A172 (cell line): ENCODE measurements around the gene PUSL1. TPM values are rescaled to one million over a fixed set of nuclear protein-coding genes. Genes with fewer than 3 reads are reported as not detected.
A peak's percentile ranks its signal among the peaks of the same experiment; 100 is the strongest.

Source experiments
- DNase-seq: peaks from one replicate; pipeline ENCODE4 v3.0.0-alpha.2; 2015; ENCODE audit warnings: low spot score
- total RNA-seq: library from RNA; depleted of rRNA; stranded (reverse); fragments of >200 nt; shearing (Covaris generic); gene quantifications from 2 replicates; pipeline ENCODE4 v1.2.3, GENCODE V29; 2014

Gene PUSL1
- total RNA-seq, 1 experiment from 2014 or later: 15.6 TPM

GRCh38 chr1:1294250-1294890, 14.0 kb upstream of the PUSL1 start:
- DNase-seq: no peak

- DNase-seq: no peak
These were observed 13.1 kb upstream of the PUSL1 start for GRCh38 chr1:1295154-1295923.

- no peak for DNase-seq
These were observed 12.0 kb upstream of the PUSL1 start for GRCh38 chr1:1296070-1297061.

DNA sequence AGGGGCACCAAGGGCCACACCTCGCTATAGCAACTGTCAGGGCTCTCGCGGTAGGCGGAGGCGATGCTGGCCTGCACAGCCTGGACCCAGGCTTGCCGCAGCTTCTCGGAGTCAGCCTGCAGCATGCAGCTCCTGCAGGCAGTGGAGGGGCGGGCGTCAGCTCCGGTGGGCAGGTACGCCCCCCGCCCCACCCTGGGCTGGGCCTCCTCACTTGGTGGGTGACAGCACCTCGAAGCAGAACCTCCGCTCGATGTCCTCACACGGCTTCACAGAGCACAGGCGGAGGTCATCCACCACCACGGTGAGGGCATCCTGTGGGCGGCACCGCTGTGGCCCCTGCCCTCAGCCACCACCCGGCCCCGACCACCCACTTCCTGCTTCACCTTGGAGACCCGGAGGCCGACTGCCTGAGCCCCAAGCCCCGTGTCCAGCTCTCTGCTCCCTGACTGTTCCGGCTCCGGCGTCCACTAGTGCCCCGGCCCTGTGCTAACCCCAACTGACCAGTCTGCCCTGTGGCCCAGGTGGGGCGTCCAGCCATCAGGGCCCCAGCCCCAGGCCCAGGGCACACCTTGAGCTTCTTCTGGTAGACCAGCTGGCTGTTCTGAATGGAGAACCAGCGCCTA, 10.5 kb upstream of the PUSL1 start:
- no peak for DNase-seq

DNA sequence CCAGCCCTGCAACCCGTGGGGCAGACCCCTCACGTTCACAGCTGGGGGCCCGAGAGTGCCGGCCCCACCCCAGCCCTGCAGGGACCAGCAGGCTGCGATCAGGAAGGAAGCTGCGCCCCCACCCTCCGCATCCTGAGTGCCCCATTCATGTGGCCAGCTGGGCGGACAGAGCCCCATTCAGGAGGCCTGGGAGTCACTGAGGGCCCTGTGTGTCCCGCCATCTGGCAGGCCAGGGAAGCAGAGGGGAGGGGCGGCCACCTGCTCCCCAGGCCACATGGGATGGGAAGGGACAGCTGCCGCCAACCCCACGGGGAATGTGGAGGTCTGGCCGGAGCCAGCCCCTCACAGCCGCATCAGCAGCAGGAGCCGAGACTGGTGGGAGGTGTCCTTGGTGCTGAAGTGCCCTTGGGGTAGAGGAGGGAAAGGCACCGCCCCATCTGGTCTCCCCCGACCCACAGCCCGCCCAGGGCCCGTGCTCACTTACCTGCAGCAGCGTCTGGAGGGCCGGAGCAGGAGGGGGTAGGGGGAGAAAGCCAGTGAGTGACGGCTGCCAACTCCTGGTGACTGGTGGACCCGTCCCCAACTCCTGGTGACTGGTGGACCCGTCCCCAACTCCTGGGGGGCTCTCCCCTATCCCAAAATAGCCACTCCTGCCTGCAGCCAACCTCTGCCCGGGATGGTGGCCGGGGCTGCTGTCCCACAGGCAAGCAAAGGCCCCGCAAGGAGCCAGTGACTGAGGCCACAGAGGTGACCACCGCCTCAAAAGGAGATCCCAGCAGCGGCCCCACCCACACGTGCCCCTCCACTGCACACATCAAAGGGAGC, 9.3 kb upstream of the PUSL1 start:
- no peak for DNase-seq

GRCh38 chr1:1299686-1300351, 8.6 kb upstream of the PUSL1 start:
- DNase-seq: no peak

GRCh38 chr1:1300352-1300739, 8.1 kb upstream of the PUSL1 start:
- DNase-seq: no peak

DNA sequence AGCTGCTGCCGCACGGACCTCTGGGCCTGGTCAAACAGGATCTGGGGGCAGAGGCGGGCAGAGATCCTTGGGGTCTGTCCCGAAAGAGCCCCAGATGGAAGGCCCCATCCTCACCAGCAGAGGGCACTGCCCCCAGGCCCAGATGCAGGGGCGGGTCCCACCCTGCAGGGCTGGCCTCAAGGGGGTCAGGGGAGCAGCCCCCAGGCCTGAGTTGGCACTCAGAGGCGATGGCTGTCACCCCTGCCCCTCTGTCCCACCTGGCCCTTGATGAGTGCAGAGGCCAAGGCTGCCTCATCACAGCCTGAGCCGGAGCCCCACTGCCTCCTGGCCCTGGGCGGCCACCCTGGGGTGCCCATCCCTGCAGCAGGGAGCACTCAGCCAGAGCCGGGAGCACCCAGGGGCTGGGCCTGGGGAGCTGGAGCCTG, 6.4 kb upstream of the PUSL1 start:
- DNase-seq: no peak

- no peak for DNase-seq
These were observed 5.4 kb upstream of the PUSL1 start for GRCh38 chr1:1302951-1303509.

- DNase-seq: no peak
These were observed 4.7 kb upstream of the PUSL1 start for GRCh38 chr1:1303736-1304135.

DNA sequence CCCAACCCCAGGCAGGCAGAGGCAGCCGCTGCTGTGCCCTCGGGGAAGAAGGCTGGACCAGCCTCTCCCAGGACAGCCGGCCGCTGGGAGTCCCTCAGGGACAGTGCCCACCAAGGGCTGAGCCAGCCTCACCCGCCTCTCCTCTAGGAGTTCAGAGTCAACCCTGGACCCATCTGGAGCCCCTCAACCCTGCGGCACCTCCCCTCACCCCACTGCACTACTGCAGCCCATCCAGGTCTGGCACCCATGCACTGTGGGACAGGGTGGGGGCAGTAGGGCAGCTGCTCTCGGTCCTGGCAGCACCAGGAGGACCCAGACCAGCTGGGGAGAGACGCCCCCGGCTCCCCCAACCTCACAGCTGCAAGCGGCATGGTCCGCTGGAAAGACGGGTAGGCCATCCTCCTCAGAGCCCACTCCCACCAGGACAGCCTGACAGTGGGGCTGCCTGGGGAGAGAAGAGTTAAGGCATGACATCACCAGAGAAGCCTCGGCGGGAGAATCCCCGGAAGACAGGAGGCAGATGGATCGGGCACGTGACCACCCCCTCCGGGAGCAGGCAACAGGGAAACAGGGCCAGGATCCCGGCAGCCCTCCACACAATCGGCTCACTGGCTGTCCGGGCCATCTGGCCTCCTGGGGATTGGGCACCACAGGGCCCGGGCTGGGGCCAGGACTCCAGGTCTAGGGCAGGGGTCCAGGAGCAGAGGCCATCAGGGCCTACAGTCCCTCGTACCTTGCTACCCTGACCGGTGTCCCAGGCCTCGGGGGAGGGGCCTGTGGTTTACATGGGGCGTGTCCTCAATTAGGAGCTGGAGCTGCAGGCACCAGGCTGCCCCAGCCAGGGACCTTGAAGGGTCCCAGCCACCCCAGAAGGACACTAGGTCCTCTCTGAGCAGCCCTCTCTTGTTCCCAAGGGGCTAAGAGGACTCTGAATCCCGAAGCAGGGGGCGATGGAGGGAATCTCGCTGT, 3.8 kb upstream of the PUSL1 start:
- peak; percentile 67 for DNase-seq

DNA sequence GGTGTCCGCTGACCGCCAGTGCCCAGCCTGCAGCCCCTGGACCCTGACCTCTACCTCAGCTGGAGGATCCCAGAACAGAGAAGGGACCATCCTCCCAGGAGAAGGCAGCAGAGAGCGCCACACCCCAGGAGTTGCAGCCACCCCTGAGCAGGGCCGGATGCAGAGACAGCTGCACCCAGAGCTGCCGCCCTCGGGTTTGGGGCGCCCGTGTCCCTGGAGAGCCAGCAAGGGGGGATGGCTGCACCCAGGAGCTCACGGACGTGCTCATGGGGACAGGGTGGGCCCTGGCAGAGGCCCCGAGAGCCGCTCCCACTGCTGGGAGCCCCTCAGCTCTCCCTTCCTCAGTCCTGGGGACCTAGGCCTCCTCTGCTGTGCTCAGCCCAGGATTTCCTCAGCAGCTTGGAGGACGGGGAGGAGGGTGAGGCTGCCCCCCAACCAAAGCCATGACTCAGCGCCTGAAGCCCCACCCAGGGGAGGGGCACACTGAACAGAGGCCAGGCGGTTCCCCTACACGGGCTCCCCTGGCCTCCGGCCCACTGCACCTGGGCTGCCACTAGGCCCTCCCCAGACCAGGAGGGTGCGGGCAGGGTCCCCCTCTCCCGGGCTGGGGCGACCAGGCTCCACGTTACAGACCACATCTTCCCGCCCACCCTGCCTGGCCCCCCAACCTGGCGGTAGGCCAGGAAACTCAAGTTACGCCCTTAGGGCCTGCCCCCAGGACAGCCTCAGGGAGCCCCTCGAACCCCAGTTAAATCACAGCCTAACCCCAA, 2.9 kb upstream of the PUSL1 start:
- DNase-seq: peak; percentile 81

DNA sequence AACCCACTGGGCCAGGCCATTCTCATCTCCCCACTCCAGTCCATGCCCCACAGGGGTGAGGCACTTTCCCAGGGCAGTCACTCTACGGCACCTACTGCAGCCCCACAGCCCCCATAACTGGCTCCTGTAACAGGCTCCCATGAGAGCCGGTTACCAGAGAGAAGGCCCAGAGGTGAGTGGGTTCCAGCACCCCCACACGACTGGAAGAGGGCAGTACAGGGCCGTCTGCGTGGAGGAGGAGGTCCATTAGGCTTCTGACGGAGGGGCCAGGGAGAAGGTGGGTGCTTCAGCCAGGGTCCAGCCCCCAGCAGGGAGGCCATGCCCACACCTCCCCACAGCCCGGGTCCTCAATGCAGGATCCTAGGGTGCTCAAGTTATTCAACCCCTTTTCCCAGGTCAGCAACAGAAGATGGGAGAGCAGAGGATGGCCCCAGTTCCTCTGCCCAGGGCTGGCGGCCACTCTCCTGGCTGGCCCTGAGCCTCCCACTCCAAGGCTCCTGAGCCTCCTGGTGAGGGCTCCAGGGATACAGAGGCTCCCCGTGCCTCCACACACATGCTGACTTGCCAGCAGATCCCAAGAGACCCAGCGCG, 2.2 kb upstream of the PUSL1 start:
- DNase-seq: no peak

- no peak for DNase-seq
These were observed 1.6 kb upstream of the PUSL1 start for GRCh38 chr1:1306661-1307260.

DNA sequence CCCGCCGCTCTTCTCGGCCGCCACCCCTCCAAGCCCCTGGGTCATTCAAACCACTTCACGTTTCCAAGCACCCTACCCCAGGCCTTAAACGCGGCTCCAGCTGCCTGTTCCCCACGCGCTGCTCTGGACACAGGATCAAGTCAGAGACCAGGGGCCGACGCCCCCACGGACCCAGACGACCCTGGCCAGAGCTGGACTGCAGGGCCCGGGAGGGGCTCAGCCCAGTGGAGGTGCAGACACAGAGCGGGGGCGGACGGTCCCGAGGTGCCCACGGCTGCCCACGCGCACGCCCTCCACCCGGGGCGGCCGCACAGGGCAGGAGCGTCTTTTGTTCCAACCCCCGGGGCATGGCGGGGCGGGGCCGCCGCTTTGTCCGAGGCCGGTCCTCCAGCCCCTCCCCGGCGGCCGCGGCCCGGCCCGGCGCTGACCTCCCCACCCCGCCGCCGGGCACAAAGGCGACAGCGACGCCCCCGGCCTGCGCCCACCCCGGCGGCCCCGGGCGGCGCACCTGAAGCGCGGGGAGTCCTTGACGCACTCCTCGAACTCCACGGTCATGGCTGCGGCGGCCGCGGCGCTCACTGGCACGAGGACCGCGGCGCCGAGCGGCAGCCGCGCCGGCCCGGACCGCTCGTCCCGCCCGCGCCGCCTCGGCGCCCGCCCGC, 1.0 kb upstream of the PUSL1 start:
- DNase-seq: no peak

DNA sequence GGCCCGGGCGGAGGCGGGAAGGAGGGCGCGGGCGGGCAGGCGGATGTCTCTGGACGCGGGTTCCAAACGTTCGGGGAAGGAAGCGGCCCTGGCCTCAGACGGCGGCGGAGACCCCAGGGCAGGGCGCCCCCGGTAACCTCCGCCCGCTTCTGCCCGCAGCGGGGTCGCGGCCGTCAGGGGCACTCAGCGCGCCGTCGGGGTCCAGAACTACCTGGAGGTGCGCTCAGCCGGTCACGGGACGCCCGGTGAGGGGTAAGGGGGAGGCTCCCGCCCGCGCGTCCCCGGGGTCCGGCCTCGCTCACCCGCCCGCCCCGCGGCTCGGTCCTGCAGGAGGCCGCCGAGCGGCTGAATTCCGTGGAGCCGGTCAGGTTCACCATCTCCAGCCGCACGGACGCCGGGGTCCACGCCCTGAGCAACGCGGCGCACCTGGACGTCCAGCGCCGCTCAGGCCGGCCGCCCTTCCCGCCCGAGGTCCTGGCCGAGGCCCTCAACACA, 406 bp downstream of the PUSL1 start:
- DNase-seq: no peak
